IPS DF 6.9 (cell line): ENCODE data around the gene ZBTB16.

Experiments
- DNase-seq: peaks from one replicate; pipeline ENCODE4 v3.0.0-alpha.2; 2013; ENCODE audit warnings: low read depth, low spot score
- H3K27ac ChIP-seq: one replicate; pipeline ENCODE4 v1.5.1; 2013; ENCODE audit warnings: low read length, control low read depth
- H3K27me3 ChIP-seq: 2 replicates; pipeline ENCODE4 v1.6.1; 2013; ENCODE audit warnings: mild to moderate bottlenecking, low read length; ENCODE audit not compliant: control insufficient read depth, insufficient read depth
- H3K36me3 ChIP-seq: 2 replicates; pipeline ENCODE4 v1.6.1; 2013; ENCODE audit warnings: low read length; ENCODE audit not compliant: control insufficient read depth, insufficient read depth
- H3K4me1 ChIP-seq: 2 replicates; pipeline ENCODE4 v1.6.1; 2013; ENCODE audit warnings: low read length; ENCODE audit not compliant: control insufficient read depth, insufficient read depth
- H3K4me3 ChIP-seq: 2 replicates; pipeline ENCODE4 v1.5.1; 2013; ENCODE audit warnings: mild to moderate bottlenecking, low read length
- H3K9me3 ChIP-seq: 2 replicates; pipeline ENCODE4 v1.6.1; 2013; ENCODE audit warnings: low read length, inconsistent platforms; ENCODE audit not compliant: control insufficient read depth, insufficient read depth
- WGBS: extraction: QIAGEN DNeasy Blood & Tissue Kit; methylation state at CpG from one replicate; pipeline ENCODE4 v1.1.7; 2013; ENCODE audit warnings: mixed read lengths, missing lambda C conversion rate; ENCODE audit not compliant: insufficient read length, insufficient coverage; 5-methylcytosine and 5-hydroxymethylcytosine counted together

Gene ZBTB16

GRCh38 chr11:114027926-114028325 lies 31.6 kb upstream of the ZBTB16 start:
- Histone ChIP-seq H3K36me3 (no peaks in the 10 kb centered on the region), H3K9me3 (no peaks in the 10 kb centered on the region), H3K4me3 (no peak overlapping the region), H3K27me3 (no peaks in the 10 kb centered on the region), H3K27ac (no peak overlapping the region), H3K4me1 (no peaks in the 10 kb centered on the region)
- no CpG with 5 or more reads among the region's 4 CpGs for WGBS
- no peak for DNase-seq

DNA sequence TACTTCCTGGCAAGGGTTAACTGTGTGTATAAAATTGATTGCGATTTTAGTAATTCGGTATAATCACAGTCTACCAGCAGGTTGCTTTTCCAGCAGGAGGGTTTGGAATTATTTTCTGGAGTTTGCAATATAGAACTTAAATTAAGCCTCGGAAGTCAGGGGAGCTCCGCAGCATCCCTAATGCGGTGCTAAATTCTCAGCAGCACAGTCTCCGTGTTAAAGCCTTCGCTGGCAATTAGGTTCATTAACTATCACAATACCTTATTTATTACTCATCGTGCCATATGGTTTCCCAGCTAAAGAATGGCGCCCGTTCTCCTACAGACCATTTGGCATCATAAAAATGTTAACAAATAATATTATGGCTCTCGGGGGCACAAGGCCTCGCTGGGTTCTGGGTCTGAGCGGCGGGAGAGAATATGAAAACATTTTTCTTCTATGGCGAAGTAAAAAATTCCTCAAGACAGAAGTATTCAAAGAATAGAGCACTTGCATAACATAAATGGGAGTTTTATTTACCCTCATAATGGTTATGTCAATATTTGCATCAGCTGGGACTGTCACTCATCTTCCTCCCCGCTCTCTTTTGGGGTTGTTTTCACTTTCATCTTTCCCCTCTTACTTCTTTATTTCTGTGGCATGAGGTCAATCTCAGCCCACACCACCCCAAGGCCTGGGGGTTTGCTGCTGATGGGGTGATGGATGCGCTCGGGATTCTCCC lies 28.1 kb upstream of the ZBTB16 start:
- H3K9me3 ChIP-seq: no peaks in the 10 kb centered on the region
- H3K4me1 ChIP-seq: no peaks in the 10 kb centered on the region
- DNase-seq: no peak
- H3K36me3 ChIP-seq: no peaks in the 10 kb centered on the region
- WGBS: no CpG with 5 or more reads among the region's 18 CpGs
- no peak overlapping the region for H3K27ac ChIP-seq
- H3K4me3 ChIP-seq: no peak overlapping the region
- H3K27me3 ChIP-seq: no peaks in the 10 kb centered on the region

DNA sequence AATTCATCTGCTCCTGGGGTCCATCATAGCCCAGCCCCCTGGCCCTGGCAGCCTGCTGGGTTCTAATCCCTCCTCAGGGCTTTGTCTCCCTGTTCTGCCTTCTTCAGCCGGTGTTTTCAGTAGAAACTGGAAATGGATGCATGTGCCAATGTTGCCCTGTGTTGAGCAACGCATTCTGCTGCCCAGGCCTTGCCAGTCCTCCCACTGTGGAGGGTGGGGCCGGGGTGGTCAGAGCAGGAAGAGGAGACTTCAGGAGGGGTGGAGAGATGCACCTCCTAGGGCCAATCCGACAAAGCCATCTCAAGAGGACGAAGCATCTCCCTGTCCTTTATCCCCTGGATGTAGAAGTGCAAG lies 27.6 kb upstream of the ZBTB16 start:
- H3K36me3 ChIP-seq: no peaks in the 10 kb centered on the region
- no peak overlapping the region for H3K4me3 ChIP-seq
- no CpG with 5 or more reads among the region's 5 CpGs for WGBS
- DNase-seq: no peak
- no peaks in the 10 kb centered on the region for H3K9me3 ChIP-seq
- no peaks in the 10 kb centered on the region for H3K27me3 ChIP-seq
- H3K27ac ChIP-seq: no peak overlapping the region
- no peaks in the 10 kb centered on the region for H3K4me1 ChIP-seq

GRCh38 chr11:114033066-114033465 lies 26.4 kb upstream of the ZBTB16 start:
- H3K4me3 ChIP-seq: no peak overlapping the region
- H3K4me1 ChIP-seq: no peaks in the 10 kb centered on the region
- no peak for DNase-seq
- no peak overlapping the region for H3K27ac ChIP-seq
- no peaks in the 10 kb centered on the region for H3K36me3 ChIP-seq
- no peaks in the 10 kb centered on the region for H3K9me3 ChIP-seq
- no peaks in the 10 kb centered on the region for H3K27me3 ChIP-seq
- WGBS: no CpG with 5 or more reads among the region's 5 CpGs

GRCh38 chr11:114033572-114033971 lies 25.9 kb upstream of the ZBTB16 start:
- Histone ChIP-seq H3K36me3 (no peaks in the 10 kb centered on the region), H3K4me3 (no peak overlapping the region), H3K9me3 (no peaks in the 10 kb centered on the region), H3K27me3 (no peaks in the 10 kb centered on the region), H3K4me1 (no peaks in the 10 kb centered on the region), H3K27ac (no peak overlapping the region)
- DNase-seq: no peak
- no CpG with 5 or more reads among the region's 2 CpGs for WGBS

- no CpG with 5 or more reads among the region's 11 CpGs for whole genome bisulfite sequencing
- Histone ChIP-seq H3K9me3 (no peaks in the 10 kb centered on the region), H3K4me3 (no peak overlapping the region), H3K4me1 (no peaks in the 10 kb centered on the region), H3K36me3 (no peaks in the 10 kb centered on the region), H3K27me3 (no peaks in the 10 kb centered on the region), H3K27ac (no peak overlapping the region)
- no peak for DNase-seq
These were observed 24.6 kb upstream of the ZBTB16 start for GRCh38 chr11:114034956-114035355.

GRCh38 chr11:114036147-114036811 lies 23.2 kb upstream of the ZBTB16 start:
- Histone ChIP-seq H3K4me3 (no peak overlapping the region; the same call in 1 of the 2 replicates), H3K27ac (no peak overlapping the region), H3K9me3 (no peaks in the 10 kb centered on the region), H3K36me3 (no peaks in the 10 kb centered on the region), H3K27me3 (no peaks in the 10 kb centered on the region), H3K4me1 (no peaks in the 10 kb centered on the region)
- peak; percentile 84 for DNase-seq
- WGBS: no CpG with 5 or more reads among the region's 37 CpGs

DNA sequence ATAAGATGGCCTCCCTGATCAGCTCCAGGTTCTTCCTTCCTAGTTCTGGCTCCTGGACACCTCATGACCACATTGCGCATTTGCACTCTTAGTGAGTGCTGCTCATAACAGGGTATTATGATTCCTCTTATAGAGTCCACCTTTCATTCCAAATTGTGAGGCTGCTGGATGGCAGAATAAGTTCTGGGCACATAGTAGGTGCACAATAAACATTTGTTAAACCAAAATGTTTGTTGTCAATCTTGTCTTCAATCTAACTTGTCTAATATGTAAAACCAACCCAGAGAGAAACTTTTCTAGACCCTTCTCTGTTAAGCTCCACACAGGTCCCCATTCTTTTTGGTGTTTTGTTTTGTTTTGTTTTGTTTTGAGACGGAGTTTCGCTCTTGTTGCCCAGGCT lies 22.6 kb upstream of the ZBTB16 start:
- no peak for DNase-seq
- H3K27ac ChIP-seq: no peak overlapping the region
- no peaks in the 10 kb centered on the region for H3K36me3 ChIP-seq
- no CpG with 5 or more reads among the region's 3 CpGs for WGBS
- no peak overlapping the region for H3K4me3 ChIP-seq
- no peaks in the 10 kb centered on the region for H3K27me3 ChIP-seq
- H3K9me3 ChIP-seq: no peaks in the 10 kb centered on the region
- no peaks in the 10 kb centered on the region for H3K4me1 ChIP-seq

- H3K9me3 ChIP-seq: no peaks in the 10 kb centered on the region
- H3K4me1 ChIP-seq: no peaks in the 10 kb centered on the region
- H3K36me3 ChIP-seq: no peaks in the 10 kb centered on the region
- no peak overlapping the region for H3K27ac ChIP-seq
- no peak for DNase-seq
- no peaks in the 10 kb centered on the region for H3K27me3 ChIP-seq
- no CpG with 5 or more reads among the region's 3 CpGs for WGBS
- no peak overlapping the region for H3K4me3 ChIP-seq
These were observed 20.0 kb upstream of the ZBTB16 start for GRCh38 chr11:114039551-114039950.

DNA sequence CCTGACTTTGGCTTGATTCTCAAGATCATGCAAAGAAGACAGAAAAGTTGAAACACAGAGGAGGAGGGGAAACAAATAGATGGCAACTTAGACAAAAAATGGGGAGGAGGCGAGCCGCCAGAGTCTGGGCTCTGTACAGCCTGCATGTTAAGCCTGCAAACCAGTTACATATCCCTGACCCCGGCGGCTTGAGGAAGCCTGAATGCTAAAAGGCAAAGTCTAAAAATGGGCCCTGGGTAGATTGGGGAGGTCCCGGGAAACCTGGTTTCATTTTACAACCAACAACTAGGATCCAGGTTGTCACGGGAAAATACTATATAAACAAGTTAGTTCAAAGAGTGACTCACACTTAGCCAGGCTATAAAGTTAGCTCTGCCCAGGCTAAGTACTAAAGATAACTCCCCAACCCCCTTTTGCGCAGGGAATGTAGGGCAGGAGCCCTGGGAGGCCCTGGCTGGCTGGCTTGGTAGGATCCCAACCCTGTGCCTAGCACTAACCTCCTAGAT lies 18.8 kb upstream of the ZBTB16 start:
- H3K4me3 ChIP-seq: no peak overlapping the region
- H3K27ac ChIP-seq: no peak overlapping the region
- no peaks in the 10 kb centered on the region for H3K36me3 ChIP-seq
- WGBS: no CpG with 5 or more reads among the region's 7 CpGs
- no peaks in the 10 kb centered on the region for H3K4me1 ChIP-seq
- no peak for DNase-seq
- no peaks in the 10 kb centered on the region for H3K27me3 ChIP-seq
- H3K9me3 ChIP-seq: no peaks in the 10 kb centered on the region

- DNase-seq: no peak
- Histone ChIP-seq H3K27me3 (no peaks in the 10 kb centered on the region), H3K27ac (no peak overlapping the region), H3K36me3 (no peaks in the 10 kb centered on the region), H3K4me3 (no peak overlapping the region), H3K9me3 (no peaks in the 10 kb centered on the region), H3K4me1 (no peaks in the 10 kb centered on the region)
- WGBS: no CpG with 5 or more reads among the region's 5 CpGs
These were observed 17.3 kb upstream of the ZBTB16 start for GRCh38 chr11:114042234-114042633.
